H1 (cell line): ENCODE data around the gene CCDC7.

Source experiments
- ATF3 ChIP-seq: IDR thresholded peaks from 2 replicates; pipeline ENCODE4 v1.6.1; 2011; ENCODE audit warnings: low read depth, mild to moderate bottlenecking, low read length; ENCODE audit not compliant: insufficient read depth
- CBX8 ChIP-seq: fragments of 300-800, 300-1000 bp; sonication (generic); IDR thresholded peaks from 2 replicates; pipeline ENCODE4 v1.7.1; 2016; ENCODE audit warnings: low read depth, low read length, borderline replicate concordance
- HDAC2 ChIP-seq, 2 experiments: fragments of 300-600 bp in 1 of 2; sonication (generic) in 1 of 2; IDR thresholded peaks; 2 replicates each; pipeline ENCODE4 v1.6.1; 2011 to 2012; ENCODE audit warnings: low read depth in 2 of 2, low read length in 2 of 2, mild to moderate bottlenecking in 2 of 2, moderate library complexity in 2 of 2, borderline replicate concordance in 1 of 2, inconsistent platforms in 1 of 2
- TF ChIP-seq, protein P1 (sequence below), 3 experiments: IDR thresholded peaks; 1 replicate in 2 of 3; 2 replicates in 1 of 3; pipeline versions ENCODE4 v1.5.1 to v1.6.1; 2011; ENCODE audit warnings: low read length in 3 of 3, mild to moderate bottlenecking in 3 of 3, inconsistent platforms in 2 of 3, low read depth in 1 of 3, moderate library complexity in 1 of 3; ENCODE audit not compliant: insufficient read depth in 1 of 3; ENCODE audit errors: control extremely low read depth in 1 of 3

DNA sequence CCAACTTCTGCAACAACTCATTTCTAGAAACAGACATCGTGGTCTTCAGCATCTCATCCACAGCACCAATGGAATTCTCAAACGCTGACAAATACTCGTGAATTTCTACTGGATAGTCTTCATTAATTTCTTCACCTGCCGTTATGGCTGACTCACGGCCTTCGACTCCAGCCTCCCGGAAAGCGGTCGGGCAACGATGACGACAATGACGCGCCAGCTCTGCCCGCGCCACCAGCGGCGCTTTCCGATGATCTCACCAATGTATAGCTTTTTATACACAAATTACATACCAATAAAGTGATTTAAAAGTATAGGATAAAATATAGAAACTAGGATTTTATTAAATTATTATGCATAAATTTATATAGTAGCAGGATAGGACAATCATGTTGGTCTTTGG lies 65.7 kb downstream of the CCDC7 start:
- TF ChIP-seq, protein P1, sequence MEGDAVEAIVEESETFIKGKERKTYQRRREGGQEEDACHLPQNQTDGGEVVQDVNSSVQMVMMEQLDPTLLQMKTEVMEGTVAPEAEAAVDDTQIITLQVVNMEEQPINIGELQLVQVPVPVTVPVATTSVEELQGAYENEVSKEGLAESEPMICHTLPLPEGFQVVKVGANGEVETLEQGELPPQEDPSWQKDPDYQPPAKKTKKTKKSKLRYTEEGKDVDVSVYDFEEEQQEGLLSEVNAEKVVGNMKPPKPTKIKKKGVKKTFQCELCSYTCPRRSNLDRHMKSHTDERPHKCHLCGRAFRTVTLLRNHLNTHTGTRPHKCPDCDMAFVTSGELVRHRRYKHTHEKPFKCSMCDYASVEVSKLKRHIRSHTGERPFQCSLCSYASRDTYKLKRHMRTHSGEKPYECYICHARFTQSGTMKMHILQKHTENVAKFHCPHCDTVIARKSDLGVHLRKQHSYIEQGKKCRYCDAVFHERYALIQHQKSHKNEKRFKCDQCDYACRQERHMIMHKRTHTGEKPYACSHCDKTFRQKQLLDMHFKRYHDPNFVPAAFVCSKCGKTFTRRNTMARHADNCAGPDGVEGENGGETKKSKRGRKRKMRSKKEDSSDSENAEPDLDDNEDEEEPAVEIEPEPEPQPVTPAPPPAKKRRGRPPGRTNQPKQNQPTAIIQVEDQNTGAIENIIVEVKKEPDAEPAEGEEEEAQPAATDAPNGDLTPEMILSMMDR (IDR thresholded peaks at IDR 0.05; ENCODE audit: control extremely low read depth in 1 of 3, insufficient read depth in 1 of 3, low read depth in 1 of 3, low read length in 3 of 3): no peak
- TF ChIP-seq CBX8: no peak
- TF ChIP-seq ATF3: no peak
- no peak for TF ChIP-seq HDAC2 (IDR thresholded peaks at IDR 0.05; ENCODE audit: borderline replicate concordance in 1 of 2, low read depth in 2 of 2, low read length in 2 of 2)
